ENCODE measurements around the gene TLE3.

TLE3 gene

GRCh38 chr15:70067681-70068080 lies 30.0 kb downstream of the TLE3 start:
- no peak overlapping the region for H3K27ac ChIP-seq (ENCODE audit: low read length)
- H3K4me1 ChIP-seq (ENCODE audit: control insufficient read depth, insufficient read depth, low read length): peaks cover 33% of the 10 kb centered on the region
- H3K9ac ChIP-seq (ENCODE audit: low read length in 2 of 2): no peak overlapping the region
- peaks cover 34 to 59% of the 10 kb centered on the region in 2 donors for H3K36me3 ChIP-seq (ENCODE audit: control insufficient read depth in 2 of 2, insufficient read depth in 2 of 2, low read length in 2 of 2)
- H3K4me3 ChIP-seq (ENCODE audit: low read length in 2 of 2): no peak overlapping the region
- H3K9me3 ChIP-seq (ENCODE audit: control insufficient read depth in 2 of 2, low read length in 2 of 2): no peaks in the 10 kb centered on the region
- no peaks in the 10 kb centered on the region for H3K27me3 ChIP-seq (ENCODE audit: control insufficient read depth in 1 of 2, insufficient read depth in 2 of 2, low read length in 2 of 2)

- Histone ChIP-seq H3K27me3 (ENCODE audit: control insufficient read depth in 1 of 2, insufficient read depth in 2 of 2, low read length in 2 of 2) (no peaks in the 10 kb centered on the region), H3K36me3 (ENCODE audit: control insufficient read depth in 2 of 2, insufficient read depth in 2 of 2, low read length in 2 of 2) (peaks cover 33 to 55% of the 10 kb centered on the region in 2 donors), H3K9ac (ENCODE audit: low read length in 2 of 2) (no peak overlapping the region), H3K4me3 (ENCODE audit: low read length in 2 of 2) (no peak overlapping the region), H3K4me1 (ENCODE audit: control insufficient read depth, insufficient read depth, low read length) (peaks cover 39% of the 10 kb centered on the region), H3K9me3 (ENCODE audit: control insufficient read depth in 2 of 2, low read length in 2 of 2) (no peaks in the 10 kb centered on the region), H3K27ac (ENCODE audit: low read length) (no peak overlapping the region)
Observed at GRCh38 chr15:70067011-70067410, 30.7 kb downstream of the TLE3 start.

- Histone ChIP-seq H3K4me3 (ENCODE audit: low read length in 2 of 2) (no peak overlapping the region), H3K27ac (ENCODE audit: low read length) (no peak overlapping the region), H3K9me3 (ENCODE audit: control insufficient read depth in 2 of 2, low read length in 2 of 2) (no peaks in the 10 kb centered on the region), H3K4me1 (ENCODE audit: control insufficient read depth, insufficient read depth, low read length) (peaks cover 44% of the 10 kb centered on the region), H3K27me3 (ENCODE audit: control insufficient read depth in 1 of 2, insufficient read depth in 2 of 2, low read length in 2 of 2) (no peaks in the 10 kb centered on the region), H3K9ac (ENCODE audit: low read length in 2 of 2) (no peak overlapping the region), H3K36me3 (ENCODE audit: control insufficient read depth in 2 of 2, insufficient read depth in 2 of 2, low read length in 2 of 2) (peaks cover 37 to 52% of the 10 kb centered on the region in 2 donors)
Observed at GRCh38 chr15:70066447-70066846, 31.3 kb downstream of the TLE3 start.

- Histone ChIP-seq H3K4me1 (ENCODE audit: control insufficient read depth, insufficient read depth, low read length) (peaks cover 45% of the 10 kb centered on the region), H3K36me3 (ENCODE audit: control insufficient read depth in 2 of 2, insufficient read depth in 2 of 2, low read length in 2 of 2) (peaks cover 41 to 49% of the 10 kb centered on the region in 2 donors)
Observed at GRCh38 chr15:70066004-70066403, 31.7 kb downstream of the TLE3 start.

GRCh38 chr15:70065006-70065722 lies 32.6 kb downstream of the TLE3 start:
- H3K27ac ChIP-seq (ENCODE audit: low read length): no peak overlapping the region
- H3K9me3 ChIP-seq (ENCODE audit: control insufficient read depth in 2 of 2, low read length in 2 of 2): no peaks in the 10 kb centered on the region
- peaks cover 46 to 48% of the 10 kb centered on the region in 2 donors for H3K36me3 ChIP-seq (ENCODE audit: control insufficient read depth in 2 of 2, insufficient read depth in 2 of 2, low read length in 2 of 2)
- no peak overlapping the region for H3K4me3 ChIP-seq (ENCODE audit: low read length in 2 of 2)
- H3K4me1 ChIP-seq (ENCODE audit: control insufficient read depth, insufficient read depth, low read length): peaks cover 45% of the 10 kb centered on the region
- no peak overlapping the region for H3K9ac ChIP-seq (ENCODE audit: low read length in 2 of 2)
- H3K27me3 ChIP-seq (ENCODE audit: control insufficient read depth in 1 of 2, insufficient read depth in 2 of 2, low read length in 2 of 2): no peaks in the 10 kb centered on the region

More at GRCh38 chr15:70066004-70066403, 31.7 kb downstream of the TLE3 start:
- H3K9me3 ChIP-seq (ENCODE audit: control insufficient read depth in 2 of 2, low read length in 2 of 2): no peaks in the 10 kb centered on the region
- no peaks in the 10 kb centered on the region for H3K27me3 ChIP-seq (ENCODE audit: control insufficient read depth in 1 of 2, insufficient read depth in 2 of 2, low read length in 2 of 2)
- no peak overlapping the region for H3K4me3 ChIP-seq (ENCODE audit: low read length in 2 of 2)
- no peak overlapping the region for H3K27ac ChIP-seq (ENCODE audit: low read length)
- no peak overlapping the region for H3K9ac ChIP-seq (ENCODE audit: low read length in 2 of 2)

- Histone ChIP-seq H3K4me3 (ENCODE audit: low read length in 2 of 2) (no peak overlapping the region), H3K36me3 (ENCODE audit: control insufficient read depth in 2 of 2, insufficient read depth in 2 of 2, low read length in 2 of 2) (peaks cover 48 to 53% of the 10 kb centered on the region in 2 donors), H3K4me1 (ENCODE audit: control insufficient read depth, insufficient read depth, low read length) (peaks cover 43% of the 10 kb centered on the region), H3K9ac (ENCODE audit: low read length in 2 of 2) (no peak overlapping the region), H3K27me3 (ENCODE audit: control insufficient read depth in 1 of 2, insufficient read depth in 2 of 2, low read length in 2 of 2) (no peaks in the 10 kb centered on the region), H3K27ac (ENCODE audit: low read length) (no peak overlapping the region), H3K9me3 (ENCODE audit: control insufficient read depth in 2 of 2, low read length in 2 of 2) (no peaks in the 10 kb centered on the region)
Observed at GRCh38 chr15:70064441-70064840, 33.3 kb downstream of the TLE3 start.

- no peak overlapping the region for H3K27ac ChIP-seq (ENCODE audit: low read length)
- peaks cover 40% of the 10 kb centered on the region for H3K4me1 ChIP-seq (ENCODE audit: control insufficient read depth, insufficient read depth, low read length)
- H3K4me3 ChIP-seq (ENCODE audit: low read length in 2 of 2): no peak overlapping the region
- no peak overlapping the region for H3K9ac ChIP-seq (ENCODE audit: low read length in 2 of 2)
- H3K36me3 ChIP-seq (ENCODE audit: control insufficient read depth in 2 of 2, insufficient read depth in 2 of 2, low read length in 2 of 2): peaks cover 48 to 53% of the 10 kb centered on the region in 2 donors
- no peaks in the 10 kb centered on the region for H3K27me3 ChIP-seq (ENCODE audit: control insufficient read depth in 1 of 2, insufficient read depth in 2 of 2, low read length in 2 of 2)
- no peaks in the 10 kb centered on the region for H3K9me3 ChIP-seq (ENCODE audit: control insufficient read depth in 2 of 2, low read length in 2 of 2)
Observed at GRCh38 chr15:70063980-70064379, 33.7 kb downstream of the TLE3 start.

GRCh38 chr15:70063261-70063925 lies 34.3 kb downstream of the TLE3 start:
- no peak overlapping the region for H3K9ac ChIP-seq (ENCODE audit: low read length in 2 of 2)
- no peak overlapping the region for H3K27ac ChIP-seq (ENCODE audit: low read length)
- peaks cover 40% of the 10 kb centered on the region for H3K4me1 ChIP-seq (ENCODE audit: control insufficient read depth, insufficient read depth, low read length)
- no peak overlapping the region for H3K4me3 ChIP-seq (ENCODE audit: low read length in 2 of 2)
- H3K36me3 ChIP-seq (ENCODE audit: control insufficient read depth in 2 of 2, insufficient read depth in 2 of 2, low read length in 2 of 2): peaks cover 46 to 51% of the 10 kb centered on the region in 2 donors
- H3K9me3 ChIP-seq (ENCODE audit: control insufficient read depth in 2 of 2, low read length in 2 of 2): no peaks in the 10 kb centered on the region
- H3K27me3 ChIP-seq (ENCODE audit: control insufficient read depth in 1 of 2, insufficient read depth in 2 of 2, low read length in 2 of 2): no peaks in the 10 kb centered on the region

- Histone ChIP-seq H3K36me3 (ENCODE audit: control insufficient read depth in 2 of 2, insufficient read depth in 2 of 2, low read length in 2 of 2) (peaks cover 53 to 58% of the 10 kb centered on the region in 2 donors), H3K27ac (ENCODE audit: low read length) (peak overlapping the region; percentile 18), H3K4me3 (ENCODE audit: low read length in 2 of 2) (peak overlapping the region; percentile 31 to 60), H3K9ac (ENCODE audit: low read length in 2 of 2) (no peak overlapping the region), H3K4me1 (ENCODE audit: control insufficient read depth, insufficient read depth, low read length) (peaks cover 37% of the 10 kb centered on the region), H3K9me3 (ENCODE audit: control insufficient read depth in 2 of 2, low read length in 2 of 2) (no peaks in the 10 kb centered on the region), H3K27me3 (ENCODE audit: control insufficient read depth in 1 of 2, insufficient read depth in 2 of 2, low read length in 2 of 2) (no peaks in the 10 kb centered on the region)
Observed at GRCh38 chr15:70062321-70062956, 35.3 kb downstream of the TLE3 start.

- peaks cover 51 to 64% of the 10 kb centered on the region in 2 donors for H3K36me3 ChIP-seq (ENCODE audit: control insufficient read depth in 2 of 2, insufficient read depth in 2 of 2, low read length in 2 of 2)
- H3K27ac ChIP-seq (ENCODE audit: low read length): no peak overlapping the region
- peaks cover 37% of the 10 kb centered on the region for H3K4me1 ChIP-seq (ENCODE audit: control insufficient read depth, insufficient read depth, low read length)
- no peaks in the 10 kb centered on the region for H3K9me3 ChIP-seq (ENCODE audit: control insufficient read depth in 2 of 2, low read length in 2 of 2)
- no peak overlapping the region for H3K9ac ChIP-seq (ENCODE audit: low read length in 2 of 2)
- peak overlapping the region; percentile 31 to 60 for H3K4me3 ChIP-seq (ENCODE audit: low read length in 2 of 2)
- H3K27me3 ChIP-seq (ENCODE audit: control insufficient read depth in 1 of 2, insufficient read depth in 2 of 2, low read length in 2 of 2): no peaks in the 10 kb centered on the region
Observed at GRCh38 chr15:70061696-70062270, 35.9 kb downstream of the TLE3 start.

All from stomach smooth muscle (tissue), 2 donors.